GM21723 (cell line): ENCODE data around the gene C16orf92.
"Not testable (repeated sequence)": the region's sequence is repeated elsewhere in the genome, so short reads cannot be mapped to it uniquely, and the experiment has no call there.

Experiments used
- ATAC-seq: cut with Tn5 transposase; IDR thresholded peaks from one replicate; pipeline ENCODE4 v1.9.1; 2021; ENCODE audit warnings: mild to moderate bottlenecking, moderate library complexity; ENCODE audit not compliant: unreplicated experiment

The C16orf92 gene

GRCh38 chr16:30003670-30004423 is 19.2 kb upstream of the C16orf92 start:
- ATAC-seq = no peak

GRCh38 chr16:30004424-30004776 is 18.6 kb upstream of the C16orf92 start:
- ATAC-seq = no peak

GRCh38 chr16:30004811-30005242 is 18.2 kb upstream of the C16orf92 start:
- no peak for ATAC-seq

GRCh38 chr16:30005341-30006094 is 17.5 kb upstream of the C16orf92 start:
- no peak for ATAC-seq

- no peak for ATAC-seq
Observed at GRCh38 chr16:30006095-30006473, 16.9 kb upstream of the C16orf92 start.

GRCh38 chr16:30006659-30007377 is 16.2 kb upstream of the C16orf92 start:
- no peak for ATAC-seq

GRCh38 chr16:30007378-30007895 is 15.6 kb upstream of the C16orf92 start:
- ATAC-seq = no peak

- no peak for ATAC-seq
Observed at GRCh38 chr16:30009085-30009862, 13.7 kb upstream of the C16orf92 start.

- no peak for ATAC-seq
Observed at GRCh38 chr16:30009990-30010843, 12.8 kb upstream of the C16orf92 start.

GRCh38 chr16:30010844-30011713 is 11.9 kb upstream of the C16orf92 start, which contains the start of gene DOC2A:
Gene DOC2A, minus strand, starts transcription at chr16:30011027. Its CDS starts 805 bp downstream, at chr16:30010222.
- no peak for ATAC-seq

GRCh38 chr16:30011714-30012504 is 11.1 kb upstream of the C16orf92 start:
- no peak for ATAC-seq

GRCh38 chr16:30012598-30012997 is 10.4 kb upstream of the C16orf92 start:
- ATAC-seq = not testable (repeated sequence)

GRCh38 chr16:30015450-30015849 is 7.5 kb upstream of the C16orf92 start:
- ATAC-seq = not testable (repeated sequence)

GRCh38 chr16:30016555-30017276 is 6.3 kb upstream of the C16orf92 start:
- no peak for ATAC-seq

GRCh38 chr16:30017277-30017656 is 5.7 kb upstream of the C16orf92 start:
- no peak for ATAC-seq

- not testable (repeated sequence) for ATAC-seq
Observed at GRCh38 chr16:30017937-30018336, 5.1 kb upstream of the C16orf92 start.

- ATAC-seq = no peak
Observed at GRCh38 chr16:30018731-30019158, 4.3 kb upstream of the C16orf92 start.
